Stimulated activated CD8-positive, alpha-beta memory T cell treated with anti-CD3 and anti-CD28 coated beads, Interleukin-15, amount 100 ng/mL, for 48 hours (primary cell): ENCODE results near the gene ACOT7.

Experiments used
- DNase-seq, 2 donors: peaks; one replicate each; pipeline ENCODE4 v3.0.0-alpha.2; 2020; ENCODE audit warnings: low read depth in 2 of 2

Gene ACOT7

DNA sequence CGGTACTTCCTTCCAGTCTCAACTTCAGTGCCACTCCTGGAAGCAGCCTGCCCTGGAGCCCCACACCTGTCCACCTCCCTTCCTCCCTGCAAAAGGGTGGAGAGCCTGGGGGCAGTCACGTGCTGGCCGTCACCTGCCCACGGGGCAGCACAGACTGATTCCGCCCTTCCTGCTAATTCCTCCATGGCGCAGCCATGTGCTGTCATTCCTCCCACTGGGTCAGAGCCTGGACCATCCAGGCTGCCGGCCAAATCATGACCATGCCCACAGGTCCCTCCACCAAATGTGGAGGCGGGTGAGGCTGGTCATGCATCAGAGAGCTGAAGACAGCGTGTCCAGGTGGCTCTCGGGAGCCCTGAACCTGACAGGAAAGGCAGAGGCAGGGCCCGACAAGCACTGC lies 108.2 kb downstream of the ACOT7 start:
- no peak for DNase-seq

DNA sequence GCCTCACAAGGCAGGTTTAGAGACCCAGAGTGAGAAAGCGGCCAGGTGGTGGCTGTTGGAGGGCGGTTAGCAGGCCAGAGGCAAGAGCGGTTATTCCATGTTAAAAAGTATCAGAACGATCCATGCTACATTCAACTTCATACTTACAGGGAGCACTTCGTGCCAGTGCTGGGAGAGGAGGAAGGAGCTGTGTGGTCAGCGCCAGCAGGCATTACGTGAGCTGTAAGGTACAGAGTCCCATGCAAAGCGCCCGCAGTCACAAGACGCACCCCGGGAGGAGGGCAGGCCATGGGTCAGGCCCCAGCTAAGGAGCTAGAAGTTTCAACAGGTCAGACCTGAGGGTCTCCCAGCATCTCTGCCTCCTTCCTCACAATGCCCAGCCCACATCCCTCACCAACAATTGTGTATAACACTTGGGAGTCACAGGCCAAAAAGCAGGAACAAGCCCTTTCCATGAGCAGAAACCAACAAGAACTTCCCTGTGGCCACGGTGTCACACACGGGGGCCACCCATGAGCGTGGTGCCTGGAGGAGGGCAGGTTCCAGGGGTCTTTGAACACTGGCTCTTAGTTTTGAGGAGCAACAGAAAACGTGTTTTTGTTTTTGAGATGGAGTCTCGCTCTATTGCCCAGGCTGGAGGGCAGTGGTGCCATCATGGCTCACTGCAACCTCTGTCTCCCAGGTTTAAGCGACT lies 110.8 kb downstream of the ACOT7 start:
- no peak for DNase-seq

DNA sequence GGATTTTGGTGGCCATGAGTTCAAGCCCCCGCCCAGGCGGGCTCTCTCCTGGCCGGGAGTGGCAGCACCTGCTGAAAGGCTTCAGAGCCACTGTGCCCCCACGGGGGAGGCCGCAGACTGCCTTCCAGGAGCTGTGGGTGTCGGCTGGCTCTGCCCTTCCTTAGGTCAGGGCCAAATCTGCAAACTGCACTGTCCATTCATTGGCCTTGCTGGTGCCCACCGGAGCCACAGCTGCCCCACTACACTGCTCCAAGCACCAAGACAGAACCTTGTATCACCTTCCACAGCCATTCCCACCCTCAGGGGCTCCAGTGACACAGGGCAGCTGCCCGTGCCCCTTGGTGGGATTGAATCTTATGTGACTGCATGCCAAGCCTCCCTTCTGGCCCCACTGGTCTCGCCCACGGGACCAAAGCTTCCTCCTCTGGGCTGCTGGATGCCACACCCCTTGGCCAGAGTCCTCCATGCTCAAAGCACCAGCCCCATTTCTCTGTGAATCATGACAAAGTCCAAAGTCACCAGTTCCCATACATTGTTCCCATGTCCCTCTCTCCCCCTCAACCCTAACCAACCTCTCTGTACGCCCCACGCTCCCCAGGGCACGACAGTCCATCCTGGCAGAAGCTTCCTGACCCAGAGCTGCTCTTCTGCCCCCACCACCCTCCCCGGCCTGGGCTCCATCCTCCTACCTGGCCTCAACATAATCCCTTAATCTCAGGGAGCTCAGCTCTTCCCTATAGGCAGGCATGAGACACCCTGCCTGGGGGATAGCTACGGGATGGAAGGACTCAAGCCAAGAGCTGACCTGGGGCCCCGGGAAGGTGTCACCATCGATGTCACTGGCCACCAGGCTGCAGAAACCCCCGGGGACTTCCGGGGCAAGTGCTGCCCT lies 111.8 kb downstream of the ACOT7 start:
- no peak for DNase-seq

DNA sequence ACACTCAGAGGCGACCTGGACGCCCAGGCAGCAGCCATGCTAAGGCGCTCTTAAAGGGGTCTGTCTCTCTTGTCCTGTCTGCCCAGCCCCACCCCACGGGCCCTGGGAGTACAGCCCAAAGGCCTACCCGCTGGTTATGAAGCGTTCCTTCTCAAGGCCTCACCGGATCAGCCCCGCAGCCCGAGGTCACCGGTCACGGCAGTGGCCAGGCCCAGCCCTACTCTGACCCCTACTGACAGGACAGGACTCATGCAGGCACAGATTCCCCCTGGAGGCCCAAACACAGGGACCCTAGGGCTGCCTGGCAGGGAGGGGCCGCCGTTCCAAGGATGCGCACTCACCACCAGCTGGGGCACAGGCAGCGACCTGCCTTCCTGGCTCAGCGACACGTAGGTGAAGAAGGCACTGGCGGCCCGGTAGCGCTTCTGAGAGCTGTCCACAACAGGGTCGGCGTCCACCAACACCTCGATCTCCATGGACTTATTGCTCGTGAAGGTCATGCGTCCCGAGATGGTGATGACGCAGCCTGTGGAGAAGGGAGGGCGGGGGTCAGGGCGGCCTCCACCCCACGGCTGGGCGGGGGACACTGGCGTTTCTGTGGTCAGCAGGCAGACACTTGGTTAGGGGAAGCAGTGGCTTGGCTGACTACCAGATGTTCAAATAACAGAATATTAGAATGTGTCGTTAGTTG lies 112.7 kb downstream of the ACOT7 start:
- no peak for DNase-seq

DNA sequence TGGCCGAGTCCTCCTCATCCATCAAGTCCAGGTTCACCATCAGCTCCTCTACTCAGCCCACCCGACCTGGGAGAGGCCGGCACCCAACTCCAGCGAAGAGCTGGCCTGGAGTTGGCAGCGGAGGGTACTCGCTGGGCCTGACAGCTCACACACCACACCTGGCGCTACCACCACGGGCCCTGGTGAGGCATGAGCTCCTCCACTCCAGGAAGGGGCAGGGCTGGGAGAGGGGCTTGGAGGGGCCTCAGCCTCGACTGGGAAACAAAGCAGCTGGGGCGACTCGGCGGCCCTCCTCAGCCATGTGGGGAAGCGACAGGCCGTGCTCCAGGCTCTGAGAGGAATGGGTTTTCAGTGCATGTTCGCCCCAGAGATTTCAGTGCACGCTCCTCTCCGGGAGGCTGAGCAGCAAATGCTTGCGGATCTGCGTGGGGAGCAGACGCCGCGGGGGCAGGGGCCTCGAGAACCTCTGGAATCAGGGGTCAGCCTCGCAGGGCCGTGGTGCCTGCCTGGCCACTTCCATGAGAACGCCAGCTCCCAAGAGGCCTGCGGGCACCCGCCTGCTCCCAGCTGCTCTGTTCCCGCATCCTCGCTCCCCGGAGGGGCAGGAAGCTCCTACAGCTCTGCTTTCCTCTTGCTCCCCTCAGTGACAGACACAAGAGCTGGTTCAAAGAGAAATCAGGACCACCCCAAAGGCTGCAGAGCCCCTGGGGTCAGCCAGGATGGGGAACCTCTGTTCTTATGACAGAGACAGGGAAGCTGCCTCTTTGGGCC lies 113.8 kb downstream of the ACOT7 start:
- DNase-seq: no peak

DNA sequence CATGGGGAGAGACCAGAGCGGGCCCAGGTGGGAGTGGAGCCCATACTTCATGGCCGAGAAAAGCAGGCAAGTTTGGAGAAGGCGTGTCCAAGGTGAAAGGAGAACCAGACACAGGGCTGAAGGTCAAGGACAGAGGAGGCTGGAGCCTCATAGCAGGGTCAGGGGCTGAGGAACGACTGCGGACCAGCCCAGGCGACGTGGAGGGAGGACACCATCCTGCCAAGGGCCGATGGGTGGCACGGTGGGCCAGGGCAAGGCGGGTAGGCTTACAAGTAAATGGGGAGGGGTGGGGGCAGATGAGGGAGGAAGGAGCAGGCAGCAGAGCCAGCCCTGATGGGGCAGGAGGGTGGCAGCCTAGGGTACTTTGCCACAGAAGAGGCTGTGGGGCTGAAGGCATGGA lies 114.5 kb downstream of the ACOT7 start:
- DNase-seq: no peak

DNA sequence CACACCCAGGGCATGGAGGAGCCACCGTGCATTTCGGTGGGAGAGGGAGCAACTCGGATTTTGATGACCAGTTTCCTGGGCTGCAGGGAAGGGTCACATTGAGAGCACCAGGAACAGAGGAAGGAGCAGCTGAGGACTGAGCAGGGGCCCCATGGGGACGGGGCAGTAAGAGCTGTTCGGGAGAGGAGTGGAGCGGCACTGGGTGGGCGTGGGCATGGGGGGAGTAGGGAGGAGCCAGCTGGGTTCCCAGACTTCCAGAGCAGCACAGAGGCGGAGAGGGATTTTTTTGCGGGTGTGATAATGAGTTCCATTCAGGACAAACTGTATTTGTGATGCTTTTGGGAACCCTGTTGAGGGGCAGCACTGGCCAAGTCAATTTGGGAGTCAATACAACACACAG lies 115.3 kb downstream of the ACOT7 start:
- DNase-seq: no peak

DNA sequence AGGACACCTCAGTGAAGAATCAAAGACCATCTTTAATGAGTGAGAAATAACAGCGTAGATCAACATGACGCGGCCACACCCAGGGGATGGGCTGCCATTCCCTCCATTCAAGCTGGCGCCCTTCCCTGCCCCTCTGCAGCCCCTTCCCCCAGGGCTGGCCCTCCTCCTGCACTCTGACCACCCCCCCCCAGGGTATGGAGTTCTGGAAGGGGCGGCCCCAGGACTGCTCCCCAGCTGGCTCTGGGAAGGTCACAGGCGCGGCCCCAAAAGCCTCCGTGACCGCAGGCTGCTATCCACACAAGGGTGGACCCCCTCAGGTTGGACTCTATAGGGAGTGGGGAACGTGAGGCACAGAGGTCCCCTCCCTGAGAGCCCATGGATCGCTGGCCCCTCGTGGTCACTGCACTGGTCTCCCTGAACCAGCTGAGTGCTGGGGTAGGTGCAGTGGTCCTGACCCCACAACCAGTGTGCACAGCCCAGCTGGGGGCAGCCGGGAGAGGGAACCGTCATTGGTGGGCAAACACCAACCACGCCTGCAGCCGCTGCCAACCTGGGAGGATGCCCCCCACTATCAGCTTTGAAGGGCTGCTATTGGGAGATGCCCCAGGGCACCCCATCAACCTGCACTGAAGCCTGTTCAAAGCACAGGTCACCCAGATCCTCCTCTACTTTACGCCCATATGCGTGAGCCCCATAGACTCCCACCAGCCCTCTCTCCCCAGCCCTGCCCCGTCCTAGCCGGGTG lies 116.6 kb downstream of the ACOT7 start:
- DNase-seq: no peak

DNA sequence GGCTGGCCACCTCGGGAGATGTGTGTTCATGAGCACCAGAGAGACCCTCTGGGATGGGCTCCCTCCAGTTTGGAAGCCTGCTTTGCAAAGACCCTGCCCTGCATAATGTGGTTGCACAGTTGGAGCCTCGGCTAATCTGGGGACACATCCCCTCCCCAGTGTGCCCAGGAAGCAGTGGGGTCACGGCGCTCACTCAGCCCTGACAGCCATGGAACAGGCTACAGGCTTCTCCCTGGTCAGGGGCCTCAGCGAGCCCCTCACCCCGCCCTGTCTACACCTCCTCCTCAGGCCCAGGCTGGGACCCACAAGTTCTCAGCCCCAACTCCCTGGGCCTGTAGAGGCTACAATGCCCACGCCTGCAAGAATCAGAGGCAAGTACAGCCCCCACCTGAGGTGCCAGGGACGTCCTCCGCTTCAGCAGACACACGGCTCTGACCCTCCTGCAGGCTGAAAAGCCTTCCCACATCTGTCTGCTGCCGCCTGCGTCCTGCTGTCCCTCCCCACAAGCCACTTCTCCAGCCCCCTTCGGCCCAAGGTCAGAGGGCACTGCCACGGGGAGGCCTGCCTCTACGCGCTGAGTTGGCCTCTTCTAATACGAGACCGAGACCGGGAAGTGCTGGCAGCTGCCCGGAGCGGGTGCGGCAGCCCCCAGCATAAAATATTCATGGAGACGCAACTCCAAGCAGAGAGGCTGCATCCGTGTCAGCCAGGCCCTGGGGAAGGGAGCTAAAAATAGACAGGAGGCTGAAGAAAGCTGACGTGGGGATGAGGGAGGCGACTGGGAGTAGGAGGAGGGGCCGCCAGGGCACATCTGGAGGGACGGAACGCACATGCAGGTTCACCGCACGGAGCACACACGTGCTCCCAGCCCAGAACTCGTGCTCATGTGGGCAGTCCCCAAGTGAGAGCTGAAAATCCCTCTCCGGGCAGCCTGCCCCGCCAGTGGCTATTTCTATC lies 117.5 kb downstream of the ACOT7 start:
- no peak for DNase-seq

DNA sequence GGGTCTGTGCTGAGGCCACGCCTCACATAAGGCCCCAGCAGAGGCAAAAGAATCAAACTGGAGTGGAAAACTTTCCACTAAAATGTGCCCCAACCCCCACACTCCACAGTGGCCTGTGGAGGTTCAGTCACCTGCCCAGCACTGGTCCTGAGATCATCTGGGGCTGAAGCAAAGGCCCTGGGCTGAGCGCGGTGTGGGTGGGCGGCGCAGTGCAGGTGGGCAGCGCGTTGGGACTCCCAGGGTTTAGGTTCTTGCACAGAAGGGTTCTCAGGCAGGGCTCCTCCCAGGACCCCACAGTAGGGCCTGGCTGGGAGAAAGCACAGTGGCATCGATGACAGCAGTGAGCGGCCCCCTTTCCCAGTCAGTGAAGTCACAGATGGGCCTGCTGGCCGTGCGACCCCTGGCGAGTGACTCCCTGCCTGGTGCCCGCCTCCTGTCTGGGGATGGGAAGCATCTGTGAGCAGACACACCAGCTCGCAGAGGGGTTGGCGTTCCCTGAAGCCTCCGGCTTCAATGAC lies 118.9 kb downstream of the ACOT7 start:
- no peak for DNase-seq

DNA sequence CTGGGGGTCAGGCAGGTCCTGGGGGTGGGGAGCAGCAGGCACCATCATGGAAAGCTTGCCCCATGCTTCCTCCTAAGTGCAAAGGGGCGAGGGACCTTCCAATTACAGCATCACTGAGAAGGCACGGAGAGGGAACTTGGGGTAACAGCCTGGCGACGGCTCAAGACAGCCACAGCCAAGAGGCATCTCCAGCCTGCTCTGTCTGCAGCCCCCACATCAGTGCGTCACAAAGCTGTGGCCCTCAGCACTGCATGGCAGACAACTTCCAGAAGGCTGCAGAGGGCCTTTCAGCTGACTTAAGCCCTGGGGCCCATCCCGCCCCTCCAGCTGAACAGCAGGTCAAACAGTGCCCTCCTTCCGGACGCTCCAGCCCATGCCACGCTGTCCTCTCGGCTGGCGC lies 119.5 kb downstream of the ACOT7 start:
- no peak for DNase-seq

DNA sequence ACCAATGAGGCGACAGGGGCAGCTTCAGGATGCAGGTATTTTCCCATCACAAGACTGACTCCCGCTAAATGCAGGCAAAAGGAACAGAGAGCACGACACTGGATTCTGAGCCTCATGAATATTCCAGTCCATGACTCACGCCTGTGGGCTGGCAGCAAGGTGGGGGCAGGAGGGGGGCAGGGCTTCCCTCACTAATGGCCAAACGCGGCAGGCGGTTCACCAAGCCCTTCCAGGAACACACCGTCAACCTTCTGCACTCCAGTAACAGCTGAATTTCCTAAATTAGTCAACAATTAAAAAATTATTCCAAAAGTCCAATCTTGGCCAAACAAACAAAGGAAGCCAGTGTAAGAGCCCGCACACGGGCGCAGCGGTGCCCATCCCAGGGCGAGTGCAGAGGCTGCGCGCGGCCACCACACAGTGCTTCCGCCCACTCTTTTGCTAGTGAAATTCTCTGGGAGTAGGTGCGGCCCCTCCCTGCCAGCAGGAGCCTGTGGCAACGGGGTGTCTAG lies 120.1 kb downstream of the ACOT7 start:
- DNase-seq: no peak

DNA sequence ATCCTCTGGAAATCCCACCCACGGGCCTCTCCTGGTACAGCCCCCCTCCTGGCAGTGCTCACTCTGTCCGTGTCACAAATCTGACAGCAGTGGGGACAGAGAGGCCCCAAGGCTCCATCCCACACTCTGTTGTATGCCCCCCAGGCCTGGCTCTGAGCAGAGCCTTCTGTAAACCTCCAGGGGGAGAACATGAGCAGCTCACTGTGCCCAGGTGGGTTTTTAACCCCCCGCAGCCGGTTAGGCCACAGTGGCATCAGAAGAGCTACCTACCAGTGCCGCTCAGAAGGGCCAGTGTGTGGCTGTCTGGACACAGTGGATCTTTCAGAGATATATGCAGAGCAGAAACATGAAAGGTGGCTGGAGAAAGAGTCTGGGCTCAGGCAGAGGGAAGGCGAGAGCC lies 120.7 kb downstream of the ACOT7 start:
- DNase-seq: no peak

DNA sequence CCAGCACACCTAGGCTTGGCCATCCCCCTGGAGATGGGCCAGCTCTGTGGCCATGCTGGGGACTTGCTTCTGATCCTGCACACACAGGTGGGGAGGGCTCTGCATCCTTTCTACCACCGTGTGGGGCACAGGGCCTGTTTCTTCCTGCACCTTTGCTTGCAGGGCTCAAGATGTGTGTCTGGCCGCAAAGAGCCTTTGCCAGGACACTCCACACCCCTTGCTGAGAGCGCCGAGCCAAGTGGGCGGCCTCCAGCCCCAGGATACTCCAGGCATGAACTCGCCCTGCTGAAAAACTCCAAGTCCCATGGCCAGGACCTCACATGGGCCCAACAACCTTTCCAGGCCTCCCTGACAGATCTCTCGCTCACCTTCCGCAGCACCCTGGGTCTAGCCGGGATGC lies 121.1 kb downstream of the ACOT7 start:
- DNase-seq: no peak

DNA sequence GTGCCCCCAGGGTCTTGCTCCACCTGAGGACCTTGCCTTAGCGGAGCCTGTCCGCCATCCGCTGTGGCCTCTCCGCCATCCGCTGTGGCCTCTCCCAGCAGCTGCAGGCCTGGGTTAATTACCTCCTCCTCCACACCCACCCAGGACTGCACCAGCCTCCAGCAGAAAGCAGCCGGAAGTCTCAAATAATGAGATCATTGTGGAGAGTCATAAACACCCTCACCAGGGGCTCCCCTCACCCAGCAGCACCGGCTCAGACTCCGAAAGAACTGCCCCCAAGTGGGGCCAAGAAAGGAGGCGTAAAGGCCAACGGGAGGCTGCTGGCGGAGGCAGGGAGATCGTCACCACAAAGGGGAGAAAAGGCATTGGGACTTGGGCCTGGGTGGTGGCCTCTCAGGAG lies 122.0 kb downstream of the ACOT7 start:
- no peak for DNase-seq

DNA sequence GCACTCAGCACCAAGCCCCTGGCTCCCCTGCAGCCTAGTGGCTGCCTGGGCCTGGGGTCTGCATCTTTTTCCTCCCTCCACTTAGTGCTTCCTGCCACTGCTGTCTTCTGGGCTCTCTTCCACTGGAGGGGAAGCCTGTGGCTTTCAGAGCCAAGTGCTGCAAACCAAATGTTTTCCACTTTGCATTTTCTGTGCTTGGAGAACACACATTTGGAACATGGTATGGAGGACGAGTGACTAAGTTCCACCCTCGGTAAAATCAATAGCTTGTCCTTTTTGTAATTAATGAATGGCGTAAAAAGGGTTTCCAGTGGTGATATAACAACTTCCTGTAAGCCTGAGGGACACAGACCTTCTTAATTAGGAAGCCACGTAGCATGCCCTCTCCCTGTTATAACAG lies 122.6 kb downstream of the ACOT7 start:
- no peak for DNase-seq

DNA sequence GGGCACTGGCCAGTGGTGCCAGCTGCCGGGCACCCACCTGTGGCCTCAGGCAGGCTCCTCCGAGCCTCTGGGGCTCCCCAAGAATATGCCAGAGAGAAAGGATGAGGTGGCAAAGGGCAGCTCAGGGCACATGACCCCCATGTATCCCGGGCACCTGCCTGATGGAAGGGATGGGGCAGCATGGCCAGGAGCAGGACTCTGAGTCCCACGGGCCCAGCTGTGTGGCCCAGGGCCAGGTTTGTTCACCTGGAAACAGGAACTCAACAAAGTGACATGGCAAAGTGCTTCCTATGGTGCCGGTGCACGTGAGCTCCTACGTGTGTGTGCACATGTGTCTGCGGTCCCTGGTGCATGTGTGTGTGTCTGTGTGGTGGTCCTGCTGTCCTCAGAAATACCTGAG lies 123.2 kb downstream of the ACOT7 start:
- no peak for DNase-seq

DNA sequence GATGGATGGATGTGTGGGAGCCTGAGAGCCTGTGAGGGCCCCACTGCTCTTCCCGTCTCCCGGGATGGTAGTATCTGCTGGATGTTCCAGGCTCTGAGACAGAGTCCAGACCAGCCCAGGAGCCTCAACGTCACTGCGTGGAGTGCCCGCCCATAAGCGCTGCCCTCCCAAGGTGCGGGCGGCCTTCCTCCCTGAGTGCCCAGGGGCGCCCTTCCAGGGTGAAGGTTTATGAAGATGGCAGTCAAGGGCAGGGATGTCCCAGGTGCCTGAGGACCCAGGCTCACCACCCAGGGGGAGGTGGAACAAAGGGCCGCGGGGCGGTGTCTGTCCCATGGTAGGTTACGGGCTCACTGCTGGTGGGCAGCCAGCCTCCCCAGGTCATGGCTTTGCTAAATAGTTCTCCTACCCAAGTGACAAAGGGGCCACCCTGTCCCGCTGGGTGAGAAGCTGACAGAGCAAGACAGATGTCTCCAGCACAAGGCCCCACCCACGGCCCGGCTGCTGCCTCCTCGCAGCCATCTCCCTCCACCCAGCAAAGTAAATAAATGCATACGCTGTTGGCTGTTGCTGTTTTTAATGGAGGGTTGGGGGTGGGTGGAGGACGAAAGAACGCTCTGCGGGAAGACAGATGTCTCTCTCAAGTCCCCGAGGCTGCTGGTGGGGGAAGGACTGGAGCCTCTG lies 123.7 kb downstream of the ACOT7 start:
- DNase-seq: no peak

DNA sequence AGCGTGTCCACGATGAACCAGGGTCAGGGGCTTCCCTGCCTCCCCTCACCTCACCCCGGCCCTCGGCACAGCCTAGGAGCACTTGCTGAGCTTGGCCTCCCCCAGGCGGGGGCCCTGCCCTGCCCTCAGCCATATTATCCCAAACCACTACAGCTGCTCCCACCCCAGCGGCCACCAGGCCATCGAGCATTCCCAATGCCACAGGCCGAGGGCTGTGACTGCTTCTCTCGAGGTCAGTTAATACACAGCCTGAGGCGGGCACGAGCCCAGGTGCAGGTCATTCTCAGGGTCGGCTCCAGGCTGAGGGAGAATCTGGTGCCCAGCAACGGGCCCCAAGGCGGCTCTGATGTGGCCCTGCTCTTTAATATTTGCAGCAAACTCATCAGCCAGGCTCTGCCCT lies 124.3 kb downstream of the ACOT7 start:
- DNase-seq: no peak
